SKM-1 treated with dmso at 0.1 percent for 144 hours (cell line): ENCODE data around the gene GNPTAB.

Experiments used
- DNase-seq: peaks from one replicate; lab custom pipeline; 2025; ENCODE audit not compliant: unreplicated experiment; lab: John Stamatoyannopoulos, UW

Gene GNPTAB

DNA sequence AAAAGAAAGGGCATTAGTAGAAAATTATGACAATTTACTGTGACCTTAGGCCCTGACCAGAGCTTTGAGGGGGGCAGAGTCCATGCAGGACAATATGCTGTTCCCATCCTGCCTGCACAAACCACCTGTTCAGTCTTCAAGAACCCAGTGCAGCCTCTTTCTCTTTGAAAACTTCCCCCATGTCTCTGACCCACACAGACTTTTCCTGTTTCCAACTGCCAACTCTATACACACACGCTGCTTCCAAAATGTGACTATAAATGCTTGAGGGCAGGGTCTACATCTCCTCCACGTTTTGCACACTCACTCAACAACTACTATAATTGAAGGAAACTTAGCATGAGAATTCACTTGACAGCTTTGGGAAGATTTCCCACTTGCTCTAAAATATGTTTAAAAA is 54.9 kb downstream of the GNPTAB start:
- no peak for DNase-seq

DNA sequence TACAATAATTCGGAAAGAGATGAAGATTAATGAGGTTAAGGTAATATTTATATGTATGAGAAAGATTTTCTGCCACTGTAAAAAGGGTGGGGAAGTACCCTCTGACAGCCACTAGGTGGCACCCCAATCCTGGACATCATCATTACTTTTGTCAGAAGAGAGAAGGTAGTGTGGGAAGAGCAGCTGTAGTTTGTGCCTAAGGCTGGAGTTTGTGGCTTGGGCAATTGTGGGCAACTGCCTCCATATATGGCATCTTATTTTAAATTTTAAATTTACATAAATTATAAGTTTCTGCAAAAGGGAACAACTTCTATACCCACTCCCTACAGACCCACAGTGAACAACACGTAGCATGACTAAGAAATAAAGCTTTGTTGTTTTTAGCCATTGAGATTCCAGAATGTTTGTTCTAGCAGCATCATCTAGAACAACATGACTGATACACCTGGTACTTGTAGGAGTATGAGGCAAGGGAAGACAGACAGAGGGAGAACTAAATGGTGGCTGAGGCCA is 57.1 kb downstream of the GNPTAB start:
- DNase-seq = peak; percentile 39

DNA sequence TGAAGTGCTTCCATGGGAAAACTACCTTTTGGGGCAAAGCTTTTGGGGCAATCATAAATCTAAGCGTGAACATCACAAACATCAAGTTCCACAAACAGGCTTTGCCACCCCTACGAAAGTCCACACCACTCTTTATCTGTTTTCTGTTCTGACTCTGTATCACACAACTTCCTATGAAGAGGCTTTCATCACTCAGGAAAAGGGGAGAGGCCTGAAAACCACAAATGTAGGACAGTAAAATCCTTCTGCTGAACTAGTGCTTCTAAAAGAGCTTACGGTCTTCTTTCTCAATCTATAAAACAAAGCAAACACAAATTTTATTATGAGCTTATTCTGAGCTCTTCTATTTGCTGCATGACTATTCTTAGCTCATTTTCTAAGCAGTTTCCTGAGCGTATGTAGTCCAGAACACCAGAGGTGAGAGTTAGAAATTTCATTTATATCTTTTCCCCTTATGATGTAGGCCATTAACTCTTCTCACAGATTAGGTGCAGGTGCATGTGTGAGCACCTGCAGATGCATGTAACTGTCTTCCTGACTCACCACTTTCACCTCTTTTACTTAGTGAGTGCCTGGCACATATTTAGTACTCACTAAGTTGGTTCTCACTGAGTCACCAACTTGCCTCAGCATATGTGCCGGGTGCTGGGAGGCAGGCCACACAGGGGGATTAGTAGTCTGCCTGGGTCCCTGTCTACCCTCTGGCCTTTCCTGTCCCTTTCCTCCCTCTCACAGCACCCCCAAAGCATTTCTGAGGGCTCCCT is 58.6 kb downstream of the GNPTAB start:
- DNase-seq = peak; percentile 20

DNA sequence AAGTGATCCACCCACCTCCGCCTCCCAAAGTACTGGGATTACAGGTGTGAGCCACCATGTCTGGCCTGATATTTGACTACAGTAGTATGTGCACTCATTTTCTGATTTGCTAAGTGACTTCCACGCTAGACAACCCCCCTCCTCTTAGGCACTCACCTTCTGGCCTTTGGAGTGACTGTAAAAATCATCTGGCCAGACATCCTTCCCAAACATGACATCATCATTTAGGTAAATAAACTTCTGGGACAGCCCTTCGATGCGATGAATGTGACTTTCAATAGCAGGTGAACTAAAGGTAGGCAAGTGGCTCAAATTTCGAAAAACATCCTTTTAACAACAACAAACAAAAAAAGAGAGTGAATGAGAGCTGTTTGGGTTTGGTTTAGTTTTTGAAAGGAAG is 60.9 kb downstream of the GNPTAB start:
- no peak for DNase-seq

DNA sequence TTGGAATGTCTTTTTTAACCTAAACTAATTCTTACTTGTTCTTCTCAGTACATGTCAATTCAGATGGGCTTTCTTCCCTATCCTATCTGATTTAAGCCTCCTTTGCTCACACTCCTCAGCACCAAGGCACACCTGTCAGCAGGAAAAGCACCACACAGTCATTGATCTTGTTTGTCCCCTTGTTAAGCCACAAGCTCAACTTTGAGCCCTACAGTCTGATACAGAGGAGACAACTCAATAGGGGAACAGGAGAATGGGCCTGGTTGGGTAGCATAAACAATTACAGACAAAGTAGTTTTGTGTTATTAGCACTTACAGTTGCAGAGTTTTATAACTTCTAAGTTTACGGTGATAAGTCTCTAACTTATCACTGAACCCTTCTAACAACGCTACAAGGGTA is 62.0 kb downstream of the GNPTAB start:
- no peak for DNase-seq

DNA sequence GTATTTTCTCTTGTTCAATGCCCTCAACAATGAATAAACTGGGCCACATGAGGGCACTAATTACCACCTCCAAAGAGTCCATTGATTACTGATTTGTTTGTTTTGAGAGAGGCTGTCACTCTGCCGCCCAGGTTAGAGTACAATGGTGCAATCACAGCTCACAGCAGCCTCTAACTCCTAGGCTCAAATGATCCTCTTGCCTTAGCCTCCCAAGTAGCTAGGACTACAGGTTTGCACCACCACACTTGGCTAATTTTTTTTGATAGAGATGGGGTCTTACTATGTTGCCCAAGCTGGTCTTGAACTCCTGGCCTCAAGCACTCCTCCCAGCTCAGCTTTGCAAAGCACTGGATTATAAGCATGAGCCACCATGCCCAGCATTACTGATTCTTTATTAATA is 63.2 kb downstream of the GNPTAB start:
- no peak for DNase-seq

DNA sequence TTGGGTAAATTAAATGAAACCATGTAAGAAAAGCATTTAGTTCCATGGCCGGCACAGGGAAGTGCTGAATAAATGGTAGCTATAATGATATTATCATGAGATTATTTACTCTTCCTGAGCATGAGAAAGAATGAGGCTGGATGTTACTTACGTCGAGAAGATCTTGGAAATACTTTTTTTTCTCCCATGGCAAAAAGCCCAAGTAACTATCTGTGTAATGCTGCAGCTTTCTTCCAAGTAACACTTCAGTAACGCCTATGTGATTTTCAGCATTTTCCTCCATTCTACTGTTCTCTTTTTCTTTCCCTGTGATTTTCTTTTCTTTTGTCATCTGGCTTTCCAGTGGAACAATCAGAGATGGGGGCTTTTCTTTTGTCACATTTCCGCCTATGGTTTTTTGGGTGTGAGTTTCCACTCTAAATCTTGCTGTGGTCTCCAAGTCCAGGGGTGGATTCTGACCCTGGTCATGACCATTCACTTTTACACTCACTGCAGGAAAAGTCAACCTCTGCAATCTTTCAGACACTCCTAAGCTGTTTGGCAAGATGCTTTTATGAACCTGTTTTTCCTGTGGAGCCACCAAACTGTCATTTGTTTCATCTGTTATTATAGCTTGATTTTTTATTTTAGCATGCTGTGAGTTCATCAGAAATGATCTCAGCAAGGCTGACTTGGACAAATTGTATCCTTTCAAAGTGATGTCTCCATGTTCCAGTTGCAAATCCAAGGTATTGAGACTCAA is 66.5 kb downstream of the GNPTAB start:
- no peak for DNase-seq

DNA sequence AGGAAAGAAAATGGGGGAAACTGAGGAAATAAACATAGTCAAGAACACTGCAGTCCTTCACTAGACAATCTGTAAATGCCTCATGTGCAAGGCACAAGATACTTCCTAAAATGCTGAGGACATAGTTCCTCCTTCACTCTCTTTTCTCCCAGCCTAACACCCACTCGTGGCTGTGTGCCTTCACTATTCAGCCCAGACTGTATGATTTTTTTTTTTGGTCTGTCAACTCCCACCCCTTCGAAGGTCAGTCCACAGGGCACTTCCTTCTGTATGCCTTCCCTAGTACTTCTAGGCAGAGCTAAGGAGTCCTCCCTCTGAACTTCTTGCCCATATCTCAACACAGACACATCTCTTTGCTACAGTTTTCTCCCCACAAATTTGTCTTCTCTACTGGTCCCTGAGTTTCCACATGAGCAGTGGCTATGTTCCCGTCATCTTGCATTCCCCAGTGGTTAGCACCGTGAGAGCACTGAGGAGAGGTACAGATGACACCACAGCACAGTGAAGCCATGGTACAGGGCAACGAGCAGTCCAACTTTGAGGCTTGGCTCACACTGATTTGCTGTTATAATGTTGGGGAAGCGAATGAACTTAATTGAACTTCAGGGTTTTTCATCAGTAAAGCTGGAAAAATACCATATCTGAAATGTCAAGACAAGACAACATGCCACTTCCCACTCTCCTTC is 67.4 kb downstream of the GNPTAB start:
- DNase-seq = peak; percentile 9

DNA sequence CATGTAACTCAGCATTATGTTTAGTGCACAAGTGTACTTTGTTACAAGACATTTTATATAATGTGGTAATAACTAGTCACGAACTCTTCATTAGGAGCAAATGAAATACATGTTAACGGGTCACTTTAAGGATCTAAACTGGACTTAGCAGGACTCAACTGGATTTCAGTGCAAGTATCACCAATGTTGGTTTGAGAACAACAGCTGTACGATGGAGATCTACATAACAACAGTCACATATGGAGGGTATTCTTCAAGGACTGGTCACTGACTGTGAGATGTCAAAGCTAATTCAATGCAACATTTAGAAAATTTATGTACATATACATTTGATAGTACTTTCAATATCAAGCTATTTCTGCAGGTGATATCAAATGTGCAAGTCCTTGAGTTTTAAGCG is 69.0 kb downstream of the GNPTAB start:
- DNase-seq = no peak

DNA sequence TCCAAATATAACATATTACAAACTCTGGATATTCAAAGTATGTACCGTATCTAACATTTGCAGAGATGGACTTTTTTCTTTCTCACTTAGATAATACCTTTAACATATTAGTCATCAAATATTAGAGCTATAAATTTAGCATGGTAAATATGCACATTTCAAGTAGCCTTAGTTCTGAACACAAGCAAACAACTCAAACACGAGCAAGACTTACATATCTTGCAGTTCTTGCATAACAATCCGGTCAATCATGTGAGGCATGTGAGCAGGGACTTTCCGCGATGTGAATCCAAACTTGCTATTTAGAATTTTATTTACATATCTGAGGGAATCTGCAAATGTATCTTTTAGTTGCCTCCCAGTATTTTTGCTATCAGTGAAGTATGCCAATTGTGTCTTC is 69.4 kb downstream of the GNPTAB start:
- DNase-seq = no peak

DNA sequence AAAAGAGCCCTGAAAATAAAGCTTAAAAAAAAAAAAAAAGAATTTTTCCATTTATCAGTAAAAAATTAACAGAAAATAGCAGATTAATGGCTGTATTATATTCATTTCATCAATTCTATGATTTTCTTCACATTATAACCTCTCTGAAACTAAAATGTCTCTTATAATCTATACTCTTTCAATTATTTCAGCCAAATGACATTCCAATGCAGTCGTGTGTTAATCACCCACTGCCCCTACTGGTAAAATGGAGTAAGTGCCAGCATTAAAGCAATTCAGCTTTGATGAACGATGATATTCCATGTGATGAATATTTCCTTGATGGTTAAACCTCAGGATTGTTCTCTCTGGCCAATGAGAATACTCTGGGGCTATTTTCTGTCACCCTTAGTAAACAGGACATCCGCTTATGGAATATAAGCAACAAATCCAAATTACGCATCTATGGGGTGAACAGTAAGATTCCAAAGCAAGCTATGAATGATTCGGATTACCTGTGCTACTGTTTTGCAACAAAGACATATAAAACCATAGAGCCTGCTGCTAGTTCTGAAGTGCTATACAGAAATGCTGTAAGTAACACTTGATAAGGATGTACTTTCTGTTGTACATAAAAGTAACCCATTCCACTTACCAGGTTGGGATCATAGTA is 71.2 kb downstream of the GNPTAB start:
- no peak for DNase-seq

DNA sequence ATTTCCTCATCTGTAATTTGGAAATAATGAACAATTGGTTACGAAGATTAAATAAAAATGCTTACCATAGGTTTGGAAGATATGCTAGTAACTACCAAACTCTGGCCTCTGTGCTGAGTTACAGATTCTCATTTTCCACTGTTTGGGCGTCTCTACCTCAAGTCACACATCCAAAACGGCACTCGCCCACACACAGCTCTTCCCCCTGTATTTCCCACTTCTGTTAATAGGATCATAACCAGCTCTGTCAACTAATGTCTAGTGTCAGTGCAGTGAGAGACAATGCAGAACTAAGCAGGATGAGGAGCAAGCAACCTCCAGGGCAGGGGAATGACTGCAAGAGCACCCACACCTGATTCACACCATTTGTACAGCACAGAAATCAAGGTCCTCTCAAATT is 80.6 kb downstream of the GNPTAB start:
- no peak for DNase-seq

DNA sequence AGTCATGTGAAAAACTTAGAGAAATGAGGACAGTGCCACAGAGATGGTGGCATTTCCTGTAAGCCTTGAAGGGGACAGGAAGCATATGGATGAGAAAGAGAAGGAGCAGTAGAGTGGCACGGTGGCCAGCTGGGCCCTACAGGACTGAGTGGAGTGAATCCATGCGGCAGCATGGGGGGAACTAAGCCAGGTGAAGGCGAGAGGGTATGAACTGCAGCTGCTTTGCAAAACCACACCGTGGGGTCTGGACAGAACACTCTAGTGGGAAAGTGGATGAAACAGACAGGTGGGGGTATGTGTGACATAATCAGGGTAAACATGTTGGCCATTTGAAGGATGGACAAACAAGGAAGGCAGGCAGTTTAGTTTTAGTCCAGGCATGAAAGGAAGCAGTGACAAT is 81.1 kb downstream of the GNPTAB start:
- DNase-seq = no peak

DNA sequence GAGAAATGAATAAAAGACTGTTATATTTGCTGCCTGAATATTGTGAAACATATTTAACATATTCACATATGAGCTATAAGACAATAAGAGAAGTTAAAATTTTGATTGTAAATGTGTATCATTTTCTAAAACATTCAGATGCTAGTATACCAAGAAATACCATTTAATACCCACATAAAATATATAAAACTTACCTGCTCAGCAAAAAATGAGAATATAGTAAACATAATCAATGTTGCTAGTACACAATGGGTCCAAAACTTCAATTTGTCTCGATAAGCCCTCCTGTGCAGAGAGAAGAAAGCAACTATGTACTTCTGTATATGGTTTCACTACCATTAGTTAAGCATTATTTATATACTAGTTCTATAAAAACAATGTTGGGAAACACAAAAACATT is 81.9 kb downstream of the GNPTAB start:
- no peak for DNase-seq

DNA sequence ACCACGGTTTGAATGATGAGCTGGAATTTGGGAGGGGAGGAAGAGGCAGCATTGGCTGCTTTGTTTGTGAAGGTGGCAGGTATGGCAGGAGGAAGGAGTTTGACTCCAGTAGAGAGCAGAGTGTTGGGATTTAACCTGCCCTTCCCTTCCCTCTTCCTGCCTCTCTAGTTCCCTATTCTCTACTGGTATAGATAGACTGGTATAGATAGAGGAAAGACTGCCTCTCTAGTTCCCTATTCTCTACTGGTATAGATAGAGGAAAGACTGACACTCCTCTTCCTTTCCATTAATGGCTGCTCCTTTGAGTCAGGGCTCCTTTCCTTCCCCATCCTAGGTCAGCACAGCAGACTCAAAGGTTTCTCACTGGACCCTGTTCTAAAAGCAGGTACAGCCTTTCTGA is 83.1 kb downstream of the GNPTAB start:
- peak; percentile 5 for DNase-seq

DNA sequence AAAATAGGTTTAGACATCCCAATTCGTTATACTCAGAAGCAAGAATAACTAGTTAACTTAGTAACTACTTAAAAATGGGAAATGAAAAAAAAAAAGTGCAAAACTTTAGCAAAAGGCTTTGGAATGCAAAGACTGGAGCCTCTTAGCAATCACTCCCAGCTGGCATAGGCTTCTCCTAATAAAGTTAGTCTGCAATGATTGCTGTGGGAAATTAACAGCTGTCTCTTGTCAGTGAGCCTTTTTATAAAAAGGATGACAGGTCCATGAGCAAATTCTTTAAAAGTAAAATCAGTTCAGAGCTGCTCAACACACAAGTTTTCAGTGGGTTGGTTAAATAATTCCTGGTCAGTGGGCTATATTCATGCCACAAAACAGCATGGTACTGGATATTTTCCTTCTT is 84.1 kb downstream of the GNPTAB start:
- DNase-seq = no peak

DNA sequence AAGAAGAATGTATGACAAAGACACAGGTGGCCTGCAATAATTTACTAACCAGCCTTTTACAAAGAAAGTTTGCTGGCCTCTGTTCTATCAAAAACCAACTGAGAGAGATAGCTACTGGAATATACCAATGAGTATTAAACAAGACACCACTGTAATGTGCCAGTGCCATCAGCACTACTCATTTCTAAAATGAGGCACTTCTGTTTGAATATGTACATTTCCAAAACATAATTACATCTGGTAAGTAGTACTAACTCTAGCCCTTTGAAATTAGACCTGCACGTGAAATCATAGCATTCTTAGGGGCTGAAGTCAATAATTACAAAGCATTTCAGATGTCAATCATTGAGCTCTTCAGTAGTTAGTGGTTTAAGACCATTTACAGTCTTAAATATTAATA is 84.6 kb downstream of the GNPTAB start:
- DNase-seq = no peak

DNA sequence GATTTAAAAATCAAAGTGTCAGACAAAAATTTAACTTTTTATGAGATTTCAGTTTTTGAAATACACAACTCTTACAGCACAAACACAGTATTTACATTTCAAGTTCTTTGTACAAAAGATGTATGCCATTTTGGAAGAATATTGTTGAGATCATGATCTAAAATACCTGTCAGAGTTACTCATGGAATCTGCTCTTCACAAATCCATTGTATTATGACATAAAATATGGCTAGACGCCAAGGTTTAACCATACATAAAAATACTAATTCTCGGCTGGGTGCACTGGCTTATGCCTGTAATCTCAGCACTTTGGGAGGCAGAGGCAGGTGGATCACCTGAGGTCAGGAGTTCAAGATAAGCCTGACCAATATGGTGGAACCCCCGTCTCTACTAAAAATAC is 85.3 kb downstream of the GNPTAB start:
- DNase-seq = no peak

DNA sequence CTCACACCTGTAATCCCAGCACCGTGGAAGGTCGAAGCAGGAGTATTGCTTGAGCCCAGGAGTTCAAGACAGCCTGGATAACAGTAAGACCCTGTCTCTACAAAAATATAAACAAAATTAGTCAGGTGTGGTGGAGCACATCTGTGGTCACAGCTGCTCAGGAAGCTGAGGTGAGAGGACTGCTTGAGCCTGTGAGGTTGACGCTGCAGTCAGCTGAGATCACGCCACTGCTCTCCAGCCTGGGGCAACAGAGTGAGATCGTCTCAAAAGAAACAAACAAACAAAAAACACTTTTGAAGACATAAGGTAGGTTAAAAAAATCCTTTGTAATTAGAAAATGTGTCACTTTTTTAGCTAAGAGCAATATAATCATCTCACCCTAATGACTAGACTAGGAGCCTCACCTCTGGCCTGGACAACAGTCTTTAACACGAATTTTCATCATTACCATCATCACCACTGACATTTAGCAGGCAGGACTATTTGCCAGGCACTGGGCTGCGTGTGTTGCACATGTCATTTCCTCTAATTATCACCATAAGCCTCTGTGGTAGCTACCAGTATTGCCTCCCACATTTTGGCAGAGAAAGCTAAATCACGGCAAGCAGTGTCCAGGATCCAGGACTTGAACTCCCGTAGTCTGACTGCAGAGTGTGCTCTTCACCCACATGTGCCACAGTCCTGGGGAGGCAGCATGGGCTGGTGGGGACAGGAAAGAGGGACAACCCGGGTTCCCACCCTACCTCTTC is 86.9 kb downstream of the GNPTAB start:
- no peak for DNase-seq

DNA sequence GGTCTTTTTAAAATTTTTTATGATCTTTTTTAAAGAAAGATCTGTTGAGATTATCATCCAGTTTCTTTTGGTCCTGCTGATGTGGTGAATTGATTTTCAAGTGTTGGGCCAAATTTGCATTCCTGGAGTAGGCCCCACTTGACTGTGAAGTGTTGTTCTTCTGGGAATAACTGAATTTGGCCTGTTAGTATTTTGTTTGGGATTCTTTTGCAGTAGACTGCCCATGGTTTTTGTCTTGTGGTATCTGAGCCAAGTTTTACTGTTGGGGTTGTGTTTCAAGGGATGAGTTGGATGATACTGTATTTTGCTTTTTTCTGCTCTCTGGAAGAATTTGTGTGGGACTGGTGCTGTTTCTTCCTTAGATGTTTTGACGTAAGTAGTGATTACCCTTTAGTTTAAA is 87.5 kb downstream of the GNPTAB start:
- no peak for DNase-seq

DNA sequence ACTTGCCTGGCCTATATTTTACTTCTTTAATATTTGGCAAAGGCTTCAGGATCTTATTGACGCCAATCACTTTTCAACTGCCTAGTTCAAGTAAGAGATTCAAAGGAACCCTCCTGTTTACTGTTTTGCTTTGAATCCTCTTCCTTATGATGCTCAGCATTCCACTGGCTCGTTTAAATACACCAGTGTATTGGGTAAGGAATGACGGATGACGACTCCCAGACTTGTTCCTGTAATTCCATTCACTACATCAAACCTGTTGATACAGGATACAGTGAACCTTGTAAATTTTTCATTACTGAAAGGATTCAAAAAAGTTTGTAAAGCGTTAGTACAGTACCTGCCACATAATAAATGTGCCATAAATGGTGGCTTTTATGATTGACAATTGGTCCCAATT is 89.8 kb downstream of the GNPTAB start:
- DNase-seq = no peak
